ENCODE data around the gene H6PD.

The H6PD gene

GRCh38 chr1:9267827-9268581 lies 33.4 kb downstream of the H6PD start:
- no peak for DNase-seq (ENCODE audit: low spot score)
- no peak for TF ChIP-seq CTCF (IDR thresholded peaks at IDR 0.05; ENCODE audit: extremely low read depth, missing control alignments)

GRCh38 chr1:9269078-9269501 lies 34.5 kb downstream of the H6PD start:
- TF ChIP-seq CTCF (IDR thresholded peaks at IDR 0.05; ENCODE audit: extremely low read depth, missing control alignments), result no peak
- DNase-seq (ENCODE audit: low spot score), result no peak

GRCh38 chr1:9269721-9270120 lies 35.1 kb downstream of the H6PD start:
- DNase-seq (ENCODE audit: low spot score), result no peak
- no peak for TF ChIP-seq CTCF (IDR thresholded peaks at IDR 0.05; ENCODE audit: extremely low read depth, missing control alignments)

- no peak for DNase-seq (ENCODE audit: low spot score)
Measured at GRCh38 chr1:9270290-9270883, 35.8 kb downstream of the H6PD start.

GRCh38 chr1:9271283-9271682 lies 36.7 kb downstream of the H6PD start:
- no peak for TF ChIP-seq CTCF (IDR thresholded peaks at IDR 0.05; ENCODE audit: extremely low read depth, missing control alignments)
- DNase-seq (ENCODE audit: low spot score), result no peak

More at GRCh38 chr1:9270290-9270883, 35.8 kb downstream of the H6PD start:
- no peak for TF ChIP-seq CTCF (IDR thresholded peaks at IDR 0.05; ENCODE audit: extremely low read depth, missing control alignments)

GRCh38 chr1:9271861-9272595 lies 37.5 kb downstream of the H6PD start:
- no peak for DNase-seq (ENCODE audit: low spot score)
- TF ChIP-seq CTCF (IDR thresholded peaks at IDR 0.05; ENCODE audit: extremely low read depth, missing control alignments), result no peak

GRCh38 chr1:9273177-9273576 lies 38.6 kb downstream of the H6PD start:
- DNase-seq (ENCODE audit: low spot score), result no peak
- no peak for TF ChIP-seq CTCF (IDR thresholded peaks at IDR 0.05; ENCODE audit: extremely low read depth, missing control alignments)

Data from GM20000 (cell line).